GM12891 (cell line): ENCODE results near the gene ITGB2.

Experiments used
- POLR2A ChIP-seq: IDR thresholded peaks from 2 replicates; pipeline ENCODE4 v1.6.1; 2011; ENCODE audit warnings: low read depth, low read length, control low read depth
- POLR2AphosphoS5 ChIP-seq: IDR thresholded peaks from 2 replicates; pipeline ENCODE4 v1.6.1; 2011; ENCODE audit warnings: low read depth, low read length, control low read depth
- POU2F2 ChIP-seq: IDR thresholded peaks from 2 replicates; pipeline ENCODE4 v1.6.1; 2011; ENCODE audit warnings: low read depth, mild to moderate bottlenecking, control low read depth, low read length, moderate library complexity
- TAF1 ChIP-seq: IDR thresholded peaks from 2 replicates; pipeline ENCODE4 v1.6.1; 2011; ENCODE audit warnings: low read depth, low read length, control low read depth

DNA sequence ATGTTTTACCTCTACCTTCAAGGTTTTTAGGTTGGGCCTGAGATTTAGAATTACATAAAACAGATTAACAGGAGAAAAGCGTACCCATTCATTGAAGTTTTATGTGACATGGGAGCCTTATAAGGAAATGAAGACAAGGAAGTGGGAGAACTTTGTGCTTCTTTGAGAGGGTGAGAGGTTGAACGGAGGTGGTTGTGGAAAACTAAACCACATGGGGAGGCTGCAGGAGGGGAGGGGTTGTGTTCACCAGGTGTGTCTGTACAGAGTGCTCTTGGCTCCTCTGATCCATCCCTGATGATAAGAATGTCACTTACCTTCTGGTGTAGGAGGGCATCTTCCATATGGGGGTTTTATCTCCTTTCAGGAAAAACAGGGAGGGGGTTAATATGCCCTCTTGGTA lies 21.9 kb upstream of the ITGB2 start:
- TF ChIP-seq POLR2AphosphoS5: no peak
- no peak for TF ChIP-seq POLR2A
- TF ChIP-seq TAF1: no peak
- TF ChIP-seq POU2F2: no peak
